Keratinocyte (primary cell): ENCODE measurements around the gene BCAS4. TPM values are rescaled to one million over a fixed set of nuclear protein-coding genes. Genes with fewer than 3 reads are reported as not detected.

Source experiments
- DNase-seq: peaks from one replicate; pipeline ENCODE4 v3.0.0-alpha.2; 2011; ENCODE audit warnings: low read depth, missing footprints, low spot score
- FAIRE-seq: peaks from 2 replicates; lab custom pipeline; 2011; peaks lifted over from hg19 to GRCh38; lab: Jason Lieb, UNC
- H2AFZ ChIP-seq: 2 replicates; pipeline ENCODE4 v1.6.0; 2012; ENCODE audit warnings: low read length, control low read depth, inconsistent platforms; ENCODE audit not compliant: control insufficient read depth
- H3K27ac ChIP-seq: 2 replicates; pipeline ENCODE4 v1.5.1; 2011; ENCODE audit warnings: low read length; ENCODE audit not compliant: control insufficient read depth, insufficient read depth
- H3K27me3 ChIP-seq: 3 replicates; pipeline ENCODE4 v1.6.0; 2011; ENCODE audit warnings: low read length; ENCODE audit not compliant: control insufficient read depth, insufficient read depth; ENCODE audit errors: extremely low read depth
- H3K36me3 ChIP-seq, 2 experiments: 2 replicates in 1 of 2; 3 replicates in 1 of 2; pipeline ENCODE4 v1.5.1; 2011; ENCODE audit warnings: low read length in 2 of 2, mild to moderate bottlenecking in 1 of 2; ENCODE audit not compliant: control insufficient read depth in 2 of 2, insufficient read depth in 2 of 2; ENCODE audit errors: extremely low read depth in 1 of 2
- H3K4me1 ChIP-seq: 3 replicates; pipeline ENCODE4 v1.5.1; 2011; ENCODE audit warnings: low read length; ENCODE audit not compliant: control insufficient read depth, insufficient read depth; ENCODE audit errors: extremely low read depth
- H3K4me2 ChIP-seq: 3 replicates; pipeline ENCODE4 v1.6.0; 2011; ENCODE audit warnings: low read depth, low read length; ENCODE audit not compliant: control insufficient read depth, insufficient read depth; ENCODE audit errors: extremely low read depth
- H3K4me3 ChIP-seq, 3 experiments: fragments of 200-600 bp in 1 of 3; sonication (generic) in 1 of 3; 2 replicates in 2 of 3; 3 replicates in 1 of 3; pipeline ENCODE4 v1.5.1; 2011 to 2016; ENCODE audit warnings: low read length in 3 of 3, mild to moderate bottlenecking in 3 of 3, control low read depth in 2 of 3, inconsistent platforms in 1 of 3, low read depth in 1 of 3, mixed read lengths in 1 of 3, mixed run types in 1 of 3, moderate library complexity in 1 of 3; ENCODE audit not compliant: control insufficient read depth in 2 of 3, insufficient read depth in 2 of 3; ENCODE audit errors: extremely low read depth in 1 of 3
- H3K79me2 ChIP-seq: 2 replicates; pipeline ENCODE4 v1.6.0; 2012; ENCODE audit warnings: low read length; ENCODE audit not compliant: control insufficient read depth, insufficient read depth
- H3K9ac ChIP-seq: 3 replicates; pipeline ENCODE4 v1.6.0; 2011; ENCODE audit warnings: low read length; ENCODE audit not compliant: control insufficient read depth, insufficient read depth; ENCODE audit errors: extremely low read depth
- H3K9me1 ChIP-seq: 3 replicates; pipeline ENCODE4 v1.6.0; 2011; ENCODE audit warnings: low read length; ENCODE audit not compliant: control insufficient read depth, insufficient read depth; ENCODE audit errors: extremely low read depth
- H3K9me3 ChIP-seq: 2 replicates; pipeline ENCODE4 v1.5.1; 2012; ENCODE audit warnings: low read depth, low read length; ENCODE audit not compliant: control insufficient read depth
- H4K20me1 ChIP-seq: 3 replicates; pipeline ENCODE4 v1.6.0; 2011; ENCODE audit warnings: low read length; ENCODE audit not compliant: control insufficient read depth, insufficient read depth; ENCODE audit errors: extremely low read depth
- EZH2 ChIP-seq: IDR thresholded peaks from one replicate; pipeline ENCODE4 v1.6.1; 2012; ENCODE audit warnings: inconsistent platforms, mild to moderate bottlenecking, low read length, moderate library complexity
- dilution Hi-C: fragments of 300-500 bp; cut with MboI; formaldehyde crosslinking; loops from one replicate; pipeline ENCODE4 v1.7.0; 2020; ENCODE audit warnings: low sequenced_read_pairs; ENCODE audit not compliant: extremely low pct_ligation_motif_present
- polyA plus RNA-seq, 5 experiments: library from polyadenylated mRNA; depleted of rRNA in 3 of 5; stranded (reverse) in 3 of 5; stranded (forward) in 1 of 5; unstranded in 1 of 5; fragments of >200 nt; gene quantifications; 1 replicate in 1 of 5; 2 replicates in 3 of 5; 3 replicates in 1 of 5; pipeline versions ENCODE4 v1.2.1 to v1.2.3, GENCODE V29; 2011 to 2012; ENCODE audit warnings: missing spikeins in 2 of 5, low read depth in 1 of 5, low replicate concordance in 1 of 5
- TF ChIP-seq, protein P1 (sequence below), 3 experiments: IDR thresholded peaks in 1 of 3; conservative IDR thresholded peaks in 1 of 3; optimal IDR thresholded peaks in 1 of 3; 2 replicates in 2 of 3; 3 replicates in 1 of 3; pipeline versions ENCODE3 to v1.5.1; 2011; ENCODE audit warnings: low read length in 3 of 3, mild to moderate bottlenecking in 3 of 3, moderate library complexity in 2 of 3, control low read depth in 1 of 3, inconsistent platforms in 1 of 3; ENCODE audit not compliant: insufficient read depth in 2 of 3; ENCODE audit errors: extremely low read depth in 1 of 3

The BCAS4 gene
- polyA plus RNA-seq, 1 donor (not counting 4 experiments of a cell fraction or from before 2014, with no cell fraction given) = 13.8 TPM

DNA sequence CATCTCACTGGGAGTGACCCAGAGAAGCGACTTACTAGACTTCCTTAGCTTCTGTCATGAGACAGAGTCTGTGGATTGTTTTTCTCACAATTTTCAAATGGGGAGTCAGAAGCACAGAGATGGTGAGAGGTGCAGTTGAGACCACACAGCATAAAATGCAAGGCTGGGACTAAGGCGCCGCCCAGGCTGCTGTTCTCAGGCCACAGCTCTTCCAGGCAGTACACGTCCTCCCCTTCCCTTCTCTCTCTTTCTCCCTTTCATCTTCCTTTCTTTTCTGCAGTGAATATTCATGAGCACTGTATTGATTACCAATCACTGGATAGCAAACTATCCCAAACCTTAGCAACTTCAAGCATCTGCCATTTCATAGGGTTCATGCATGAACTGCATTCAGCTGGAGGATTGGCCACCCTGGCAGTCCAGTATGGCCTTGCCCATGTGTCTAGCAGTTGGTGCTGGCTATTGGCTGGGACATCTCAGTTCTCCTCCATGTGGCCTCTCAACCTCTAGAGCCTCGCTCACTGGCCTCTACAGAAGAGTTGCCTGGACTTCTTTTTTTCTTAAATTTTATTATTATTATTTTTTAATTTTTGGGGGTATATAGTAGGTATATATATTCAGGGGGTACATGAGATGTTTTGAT lies 11.4 kb downstream of the BCAS4 start:
- FAIRE-seq (no peak), DNase-seq (no peak)
- Histone ChIP-seq H3K4me2 (no peak overlapping the region), H3K36me3 (no peaks in the 10 kb centered on the region), H2AFZ (no peak overlapping the region), H3K27me3 (no peaks in the 10 kb centered on the region), H3K79me2 (no peaks in the 10 kb centered on the region), H4K20me1 (no peaks in the 10 kb centered on the region), H3K9ac (no peak overlapping the region), H3K4me1 (no peaks in the 10 kb centered on the region), H3K27ac (no peak overlapping the region), H3K9me1 (no peaks in the 10 kb centered on the region), H3K9me3 (no peaks in the 10 kb centered on the region), H3K4me3 (no peak overlapping the region)
- TF ChIP-seq, protein P1, sequence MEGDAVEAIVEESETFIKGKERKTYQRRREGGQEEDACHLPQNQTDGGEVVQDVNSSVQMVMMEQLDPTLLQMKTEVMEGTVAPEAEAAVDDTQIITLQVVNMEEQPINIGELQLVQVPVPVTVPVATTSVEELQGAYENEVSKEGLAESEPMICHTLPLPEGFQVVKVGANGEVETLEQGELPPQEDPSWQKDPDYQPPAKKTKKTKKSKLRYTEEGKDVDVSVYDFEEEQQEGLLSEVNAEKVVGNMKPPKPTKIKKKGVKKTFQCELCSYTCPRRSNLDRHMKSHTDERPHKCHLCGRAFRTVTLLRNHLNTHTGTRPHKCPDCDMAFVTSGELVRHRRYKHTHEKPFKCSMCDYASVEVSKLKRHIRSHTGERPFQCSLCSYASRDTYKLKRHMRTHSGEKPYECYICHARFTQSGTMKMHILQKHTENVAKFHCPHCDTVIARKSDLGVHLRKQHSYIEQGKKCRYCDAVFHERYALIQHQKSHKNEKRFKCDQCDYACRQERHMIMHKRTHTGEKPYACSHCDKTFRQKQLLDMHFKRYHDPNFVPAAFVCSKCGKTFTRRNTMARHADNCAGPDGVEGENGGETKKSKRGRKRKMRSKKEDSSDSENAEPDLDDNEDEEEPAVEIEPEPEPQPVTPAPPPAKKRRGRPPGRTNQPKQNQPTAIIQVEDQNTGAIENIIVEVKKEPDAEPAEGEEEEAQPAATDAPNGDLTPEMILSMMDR (optimal IDR thresholded peaks at IDR 0.05 in 1 of 3, IDR thresholded peaks at IDR 0.05 in 1 of 3, conservative IDR thresholded peaks at IDR 0.05 in 1 of 3; ENCODE audit: extremely low read depth in 1 of 3, insufficient read depth in 2 of 3, low read length in 3 of 3) = no peak
- TF ChIP-seq EZH2 = no peak
- dilution Hi-C loops = no loop called here

DNA sequence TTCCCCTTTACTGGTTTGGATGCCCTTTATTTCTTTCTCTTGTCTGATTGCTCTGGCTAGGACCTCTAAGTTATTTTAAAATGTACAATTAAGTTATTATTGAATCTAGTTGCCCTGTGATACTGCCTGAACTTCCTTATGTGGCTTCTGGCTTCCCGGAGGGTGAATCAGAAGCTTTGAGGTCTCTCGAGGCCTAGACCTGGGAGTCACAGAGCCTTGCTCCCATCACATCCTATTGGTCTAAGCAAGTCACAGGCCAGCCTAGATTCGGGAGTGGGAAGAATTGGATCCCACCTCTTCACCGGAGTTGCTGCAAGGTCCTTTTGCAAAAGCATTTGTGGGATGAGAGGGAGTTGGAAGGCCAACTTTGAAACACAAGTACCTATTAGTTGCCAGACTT lies 15.2 kb downstream of the BCAS4 start:
- Histone ChIP-seq H3K27me3 (no peaks in the 10 kb centered on the region), H3K4me3 (no peak overlapping the region), H3K9me3 (no peaks in the 10 kb centered on the region), H3K79me2 (no peaks in the 10 kb centered on the region), H3K36me3 (no peaks in the 10 kb centered on the region), H3K4me1 (no peaks in the 10 kb centered on the region), H3K27ac (no peak overlapping the region), H3K4me2 (no peak overlapping the region), H2AFZ (no peak overlapping the region), H4K20me1 (no peaks in the 10 kb centered on the region), H3K9ac (no peak overlapping the region), H3K9me1 (no peaks in the 10 kb centered on the region)
- FAIRE-seq (no peak), DNase-seq (no peak)
- TF ChIP-seq, protein P1 (optimal IDR thresholded peaks at IDR 0.05 in 1 of 3, IDR thresholded peaks at IDR 0.05 in 1 of 3, conservative IDR thresholded peaks at IDR 0.05 in 1 of 3; ENCODE audit: extremely low read depth in 1 of 3, insufficient read depth in 2 of 3, low read length in 3 of 3) = no peak
- no peak for TF ChIP-seq EZH2
- dilution Hi-C loops = no loop called here
